Endothelial cell of umbilical vein (primary cell): Measurements from ENCODE around the gene EPX. TPM values are rescaled to one million over a fixed set of nuclear protein-coding genes. Genes with fewer than 3 reads are reported as not detected.

Experiments used
- BruUV-seq: library from RNA; stranded (reverse); fragments of 400-500 nt; replicated peaks from 2 replicates; lab custom pipeline; 2021; lab: Mats Ljungman, UMichigan
- CTCF ChIA-PET: fragments of 300-600, 350-600 bp; sonication (Branson Sonifier 250); formaldehyde crosslinking; loops from one replicate; lab custom pipeline; 2021; ENCODE audit warnings: antibody characterized with exemption, inconsistent platforms; lab: Charles Lee
- POLR2A ChIA-PET: fragments of 300-600, 350-600 bp; sonication (Branson Sonifier 250); formaldehyde crosslinking; loops from one replicate; lab custom pipeline; 2021; ENCODE audit warnings: antibody characterized with exemption, inconsistent platforms; lab: Charles Lee
- DNase-seq: peaks from one replicate; pipeline ENCODE4 v3.0.0-alpha.2; 2011; ENCODE audit warnings: low read depth, low spot score
- FAIRE-seq: peaks from 2 replicates; lab custom pipeline; 2011; peaks lifted over from hg19 to GRCh38; lab: Jason Lieb, UNC
- H2AFZ ChIP-seq: 2 replicates; pipeline ENCODE4 v1.6.0; 2012; ENCODE audit warnings: low read depth, low read length, control low read depth, inconsistent platforms
- H3K27ac ChIP-seq: 2 replicates; pipeline ENCODE4 v1.5.1; 2011; ENCODE audit warnings: low read depth, mild to moderate bottlenecking, control low read depth, low read length, moderate library complexity; ENCODE audit not compliant: insufficient read depth
- H3K27me3 ChIP-seq, 2 experiments: 2 replicates each; pipeline versions ENCODE4 v1.6.0 to v1.6.1; 2011; ENCODE audit warnings: low read length in 2 of 2, mixed read lengths in 1 of 2; ENCODE audit not compliant: control insufficient read depth in 2 of 2, insufficient read depth in 2 of 2
- H3K36me3 ChIP-seq, 2 experiments: 2 replicates in 1 of 2; 3 replicates in 1 of 2; pipeline ENCODE4 v1.5.1; 2011; ENCODE audit warnings: low read length in 2 of 2, mild to moderate bottlenecking in 1 of 2, moderate library complexity in 1 of 2; ENCODE audit not compliant: control insufficient read depth in 2 of 2, insufficient read depth in 2 of 2; ENCODE audit errors: extremely low read depth in 1 of 2
- H3K4me1 ChIP-seq: 3 replicates; pipeline ENCODE4 v1.5.1; 2011; ENCODE audit warnings: mild to moderate bottlenecking, low read length; ENCODE audit not compliant: control insufficient read depth, insufficient read depth; ENCODE audit errors: extremely low read depth
- H3K4me2 ChIP-seq: 2 replicates; pipeline ENCODE4 v1.6.1; 2011; ENCODE audit warnings: low read length, control low read depth, mixed read lengths; ENCODE audit not compliant: insufficient read depth
- H3K4me3 ChIP-seq, 3 experiments: fragments of 200-600 bp in 1 of 3; sonication (generic), shearing (Covaris generic) in 1 of 3; replicated peaks in 1 of 3; 2 replicates each; pipeline ENCODE4 v1.5.1; 2011 to 2016; ENCODE audit warnings: control low read depth in 3 of 3, low read length in 3 of 3, mild to moderate bottlenecking in 2 of 3, inconsistent platforms in 1 of 3, low read depth in 1 of 3, moderate library complexity in 1 of 3; ENCODE audit not compliant: insufficient read depth in 1 of 3
- H3K79me2 ChIP-seq: 2 replicates; pipeline ENCODE4 v1.6.0; 2012; ENCODE audit warnings: low read length, inconsistent platforms; ENCODE audit not compliant: control insufficient read depth, insufficient read depth
- H3K9ac ChIP-seq: replicated peaks from 2 replicates; pipeline ENCODE3; 2011; ENCODE audit warnings: low read length, control low read depth; ENCODE audit not compliant: insufficient read depth; ENCODE audit errors: extremely low read depth
- H3K9me1 ChIP-seq: replicated peaks from 3 replicates; pipeline ENCODE4 v1.6.0; 2011; ENCODE audit warnings: mild to moderate bottlenecking, low read length; ENCODE audit not compliant: control insufficient read depth, insufficient read depth; ENCODE audit errors: extremely low read depth
- H3K9me3 ChIP-seq: replicated peaks from 2 replicates; pipeline ENCODE4 v1.5.1; 2012; ENCODE audit warnings: low read length, inconsistent platforms; ENCODE audit not compliant: control insufficient read depth, insufficient read depth
- H4K20me1 ChIP-seq: replicated peaks from 2 replicates; pipeline ENCODE3; 2011; ENCODE audit warnings: mild to moderate bottlenecking, low read length; ENCODE audit not compliant: control insufficient read depth, insufficient read depth; ENCODE audit errors: extremely low read depth
- CTCF ChIP-seq, 2 donors: IDR thresholded peaks; 1 replicate in 1 of 2; 2 replicates in 1 of 2; pipeline ENCODE4 v1.5.1; 2011; ENCODE audit warnings: low read length in 2 of 2, mild to moderate bottlenecking in 2 of 2, moderate library complexity in 2 of 2, control low read depth in 1 of 2, inconsistent platforms in 1 of 2, low read depth in 1 of 2; ENCODE audit not compliant: insufficient read depth in 1 of 2; ENCODE audit errors: extremely low read depth in 1 of 2
- EZH2 ChIP-seq: IDR thresholded peaks from 2 replicates; pipeline ENCODE4 v1.6.1; 2012; ENCODE audit warnings: borderline replicate concordance, low read depth, mild to moderate bottlenecking, moderate library complexity, low read length, inconsistent platforms; ENCODE audit not compliant: severe bottlenecking
- FOS ChIP-seq: IDR thresholded peaks from 2 replicates; pipeline ENCODE4 v1.6.1; 2011; ENCODE audit warnings: mild to moderate bottlenecking, low read length, moderate library complexity, borderline replicate concordance; ENCODE audit not compliant: insufficient read depth
- GATA2 ChIP-seq: IDR thresholded peaks from 2 replicates; pipeline ENCODE4 v1.7.0; 2011; ENCODE audit warnings: low read depth, mild to moderate bottlenecking, moderate library complexity, mixed read lengths, low read length; ENCODE audit not compliant: insufficient read length, insufficient read depth
- JUN ChIP-seq: IDR thresholded peaks from 2 replicates; pipeline ENCODE4 v1.6.1; 2011; ENCODE audit warnings: borderline replicate concordance, low read depth; ENCODE audit not compliant: insufficient read length, insufficient read depth
- MAX ChIP-seq: IDR thresholded peaks from 2 replicates; pipeline ENCODE4 v1.6.1; 2011; ENCODE audit not compliant: insufficient read depth, insufficient read length
- MYC ChIP-seq: IDR thresholded peaks from one replicate; pipeline ENCODE4 v1.6.1; 2011; ENCODE audit warnings: mild to moderate bottlenecking, low read depth, low read length
- POLR2A ChIP-seq: IDR thresholded peaks from 2 replicates; pipeline ENCODE4 v1.6.1; 2012; ENCODE audit warnings: low read depth, mild to moderate bottlenecking, control low read depth, low read length
- POLR2AphosphoS5 ChIP-seq: IDR thresholded peaks from 2 replicates; pipeline ENCODE4 v1.6.1; 2012; ENCODE audit warnings: low read depth, mild to moderate bottlenecking, control low read depth, low read length, moderate library complexity; ENCODE audit not compliant: insufficient read depth
- dilution Hi-C: fragments of 300-500 bp; cut with MboI; formaldehyde crosslinking; loops from one replicate; pipeline ENCODE4 v1.15.0; 2019; ENCODE audit warnings: low sequenced_read_pairs; ENCODE audit not compliant: extremely low pct_ligation_motif_present
- intact Hi-C: fragments of 100-400 bp; cut with micrococcal nuclease; formaldehyde crosslinking; loops from one replicate; pipeline ENCODE4 v1.10.0; 2022
- polyA plus RNA-seq, 4 experiments: library from polyadenylated mRNA; depleted of rRNA in 3 of 4; stranded (reverse) in 3 of 4; unstranded in 1 of 4; fragments of >200 nt; gene quantifications; 2 replicates each; pipeline versions ENCODE4 v1.2.1 to v1.2.3, GENCODE V29; 2011 to 2012; ENCODE audit warnings: missing spikeins in 1 of 4
- total RNA-seq: library from RNA; stranded (reverse); gene quantifications from 2 replicates; pipeline ENCODE4 v1.2.3, GENCODE V29; 2021

The EPX gene
- total and polyA plus RNA-seq, 2 donors (not counting 3 experiments of a cell fraction or from before 2014, with no cell fraction given) = not detected

- Histone ChIP-seq H3K9me3 (no peaks in the 10 kb centered on the region), H3K27ac (no peak overlapping the region), H4K20me1 (no peaks in the 10 kb centered on the region), H3K79me2 (no peaks in the 10 kb centered on the region), H3K9ac (no peak overlapping the region), H3K9me1 (no peaks in the 10 kb centered on the region), H3K36me3 (no peaks in the 10 kb centered on the region), H2AFZ (no peak overlapping the region), H3K4me2 (no peak overlapping the region), H3K4me1 (no peaks in the 10 kb centered on the region), H3K27me3 (no peaks in the 10 kb centered on the region), H3K4me3 (no peak overlapping the region)
- dilution Hi-C loops = no loop called here
- DNase-seq (no peak), FAIRE-seq (no peak)
- TF ChIP-seq EZH2 (no peak), FOS (no peak), POLR2AphosphoS5 (no peak), JUN (no peak), MAX (no peak), POLR2A (no peak), CTCF (IDR thresholded peaks at IDR 0.05; ENCODE audit: extremely low read depth in 1 of 2, insufficient read depth in 1 of 2, low read depth in 1 of 2, low read length in 2 of 2) (no peak), GATA2 (no peak), MYC (no peak)
- intact Hi-C loops = no loop called here
- POLR2A ChIA-PET = no interaction called here
- BruUV-seq = no TSS peak
- CTCF ChIA-PET = no interaction called here
Measured at GRCh38 chr17:58170622-58171021, 21.9 kb upstream of the EPX start.
